ENCODE results near the gene KLHL21.

KLHL21 gene

DNA sequence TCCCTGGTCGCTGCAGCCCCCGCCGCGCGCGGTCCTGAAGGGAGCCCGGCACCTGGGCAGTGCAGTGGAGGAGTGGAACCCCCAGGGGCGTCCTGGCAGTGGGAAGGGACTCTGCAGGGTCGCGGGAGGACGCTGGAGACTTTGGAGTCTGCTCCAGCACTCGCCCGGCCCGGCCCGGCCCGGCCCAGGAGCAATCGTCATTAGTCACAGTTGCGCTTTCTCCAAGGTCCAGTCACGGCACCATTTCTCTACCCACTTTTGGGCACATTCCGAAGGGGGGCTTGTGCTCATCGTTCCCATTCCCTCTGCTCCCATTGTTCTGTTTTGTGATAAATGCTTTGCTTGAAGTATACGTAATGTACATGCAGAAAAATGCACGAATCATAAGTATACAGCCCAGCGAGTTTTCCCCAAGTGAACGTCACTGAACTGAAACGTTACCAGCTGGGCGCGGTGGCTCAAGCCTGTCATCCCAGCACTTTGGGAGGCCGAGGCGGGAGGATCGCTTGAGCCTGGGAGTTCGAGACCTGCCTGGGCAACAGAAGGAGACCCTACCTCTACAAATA, 23.0 kb upstream of the KLHL21 start:
- no peak for DNase-seq (ENCODE audit: low read depth in 3 of 3, low spot score in 1 of 3)

DNA sequence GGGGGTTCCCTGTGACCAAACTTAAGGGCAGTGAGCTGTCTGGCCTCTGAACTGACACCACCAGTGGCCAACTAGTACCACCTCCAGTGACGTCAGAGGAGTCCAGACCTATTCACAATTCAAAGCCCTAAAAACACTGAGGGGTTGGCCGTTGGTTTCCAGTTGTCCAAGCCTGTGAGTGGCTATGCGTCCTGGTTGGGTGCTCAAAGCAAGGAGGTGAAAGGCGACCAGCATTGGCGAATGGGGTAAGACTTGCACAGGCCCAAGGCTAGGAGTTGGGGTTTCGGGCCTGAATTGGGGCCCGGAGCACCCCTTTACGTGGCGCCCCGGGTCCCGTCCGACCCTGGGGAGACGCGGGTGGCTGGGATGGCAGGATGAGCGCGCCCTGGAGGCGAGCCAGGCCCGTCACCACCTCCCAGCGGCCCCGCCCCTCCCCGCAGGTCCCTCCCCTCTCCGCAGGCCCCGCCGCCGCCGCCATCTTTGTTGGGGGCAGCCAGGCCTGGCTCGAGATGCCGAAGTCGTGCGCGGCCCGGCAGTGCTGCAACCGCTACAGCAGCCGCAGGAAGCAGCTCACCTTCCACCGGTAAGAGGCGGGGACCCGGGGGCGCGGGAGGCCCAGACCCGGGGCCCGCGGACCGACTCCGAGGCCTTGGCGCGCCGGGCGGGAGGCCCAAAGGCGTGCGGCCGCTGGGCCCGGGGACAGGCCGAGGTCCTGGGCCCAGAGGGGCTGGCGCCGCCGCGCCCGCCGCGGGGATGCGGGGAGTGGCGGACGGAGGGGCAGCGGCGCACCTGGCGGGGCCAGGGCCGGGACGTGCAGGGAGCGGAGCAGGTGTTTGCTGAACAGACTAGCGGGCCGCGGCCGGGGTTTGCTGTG, 22.3 kb upstream of the KLHL21 start, which contains the start of gene THAP3:
Gene THAP3, plus strand, starts transcription at position 159 of the 874 bp plus-strand sequence. Its CDS starts 351 bp downstream, at position 510.
- DNase-seq (ENCODE audit: low read depth in 3 of 3, low spot score in 1 of 3), result peak; percentile 73 to 89 (median 81)

DNA sequence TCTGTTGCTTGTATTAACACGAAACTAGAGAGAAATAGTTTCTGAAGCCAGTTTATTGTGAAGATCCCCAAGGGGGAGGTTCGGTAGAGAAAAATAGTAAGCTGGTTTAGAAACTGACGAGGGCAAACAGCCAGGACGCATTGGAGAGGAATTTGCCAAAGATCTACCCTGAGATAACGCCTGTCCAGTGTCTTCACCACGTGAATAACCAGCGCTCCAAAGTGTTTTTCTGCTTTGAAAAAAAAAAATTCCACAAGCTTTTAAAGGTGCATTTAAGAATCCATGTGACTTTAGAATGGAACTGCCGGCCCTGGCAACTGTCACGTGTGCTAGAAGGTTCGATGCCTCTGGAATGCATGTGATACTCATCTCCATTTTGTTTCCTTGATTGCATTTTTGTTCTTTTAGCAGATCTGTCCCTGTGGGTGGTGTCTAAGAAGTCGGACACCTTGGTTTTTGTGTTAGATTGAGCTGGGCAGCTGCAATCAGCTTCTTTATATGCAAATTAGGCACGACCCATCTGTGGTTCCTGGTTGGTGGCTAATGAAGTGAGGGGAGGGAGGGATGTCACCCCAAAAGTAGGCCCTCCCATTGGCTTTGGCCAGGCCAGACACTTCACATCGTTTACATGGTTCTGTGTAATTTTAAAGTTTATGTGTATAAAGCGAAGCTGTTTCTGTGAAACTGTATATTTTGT, 20.7 kb upstream of the KLHL21 start:
- DNase-seq (ENCODE audit: low read depth in 3 of 3, low spot score in 1 of 3), result no peak

DNA sequence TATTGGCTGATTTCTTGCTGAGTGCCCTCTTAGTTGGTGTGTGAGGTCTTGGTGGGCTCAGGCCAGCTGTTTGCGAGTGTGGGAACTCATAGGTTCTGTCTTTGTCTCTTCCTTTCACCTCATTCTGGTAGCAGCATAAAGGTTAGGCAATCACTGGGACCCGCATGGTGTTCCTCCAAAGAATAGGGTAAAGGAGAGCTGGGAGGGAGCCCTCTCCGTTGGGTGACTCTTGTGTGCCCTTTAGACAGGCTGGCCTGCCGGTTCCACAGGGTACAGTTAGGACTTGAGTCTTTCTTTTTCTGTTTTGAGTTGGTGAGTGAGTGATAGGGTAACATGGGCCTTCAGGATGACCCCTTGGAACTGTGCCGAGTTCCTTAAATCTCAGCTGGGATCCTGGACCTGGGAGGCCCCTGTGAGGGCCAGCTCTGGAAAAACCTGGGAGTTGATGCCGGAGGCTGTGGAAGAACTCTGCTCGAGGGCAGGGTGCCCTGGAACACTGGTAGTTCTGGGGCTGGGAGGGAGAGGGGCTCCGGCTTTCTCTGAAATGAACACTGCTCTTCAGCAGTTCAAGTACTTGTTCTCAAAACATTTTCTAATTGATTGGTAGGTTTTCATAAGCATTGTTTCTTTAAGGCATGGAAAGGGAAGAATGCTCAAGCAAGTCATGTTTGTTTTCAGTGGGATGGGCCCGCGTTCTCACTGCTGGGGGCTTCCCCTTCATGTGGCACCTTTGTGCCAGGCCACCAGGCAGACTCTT, 19.9 kb upstream of the KLHL21 start:
- no peak for DNase-seq (ENCODE audit: low read depth in 3 of 3, low spot score in 1 of 3)

DNA sequence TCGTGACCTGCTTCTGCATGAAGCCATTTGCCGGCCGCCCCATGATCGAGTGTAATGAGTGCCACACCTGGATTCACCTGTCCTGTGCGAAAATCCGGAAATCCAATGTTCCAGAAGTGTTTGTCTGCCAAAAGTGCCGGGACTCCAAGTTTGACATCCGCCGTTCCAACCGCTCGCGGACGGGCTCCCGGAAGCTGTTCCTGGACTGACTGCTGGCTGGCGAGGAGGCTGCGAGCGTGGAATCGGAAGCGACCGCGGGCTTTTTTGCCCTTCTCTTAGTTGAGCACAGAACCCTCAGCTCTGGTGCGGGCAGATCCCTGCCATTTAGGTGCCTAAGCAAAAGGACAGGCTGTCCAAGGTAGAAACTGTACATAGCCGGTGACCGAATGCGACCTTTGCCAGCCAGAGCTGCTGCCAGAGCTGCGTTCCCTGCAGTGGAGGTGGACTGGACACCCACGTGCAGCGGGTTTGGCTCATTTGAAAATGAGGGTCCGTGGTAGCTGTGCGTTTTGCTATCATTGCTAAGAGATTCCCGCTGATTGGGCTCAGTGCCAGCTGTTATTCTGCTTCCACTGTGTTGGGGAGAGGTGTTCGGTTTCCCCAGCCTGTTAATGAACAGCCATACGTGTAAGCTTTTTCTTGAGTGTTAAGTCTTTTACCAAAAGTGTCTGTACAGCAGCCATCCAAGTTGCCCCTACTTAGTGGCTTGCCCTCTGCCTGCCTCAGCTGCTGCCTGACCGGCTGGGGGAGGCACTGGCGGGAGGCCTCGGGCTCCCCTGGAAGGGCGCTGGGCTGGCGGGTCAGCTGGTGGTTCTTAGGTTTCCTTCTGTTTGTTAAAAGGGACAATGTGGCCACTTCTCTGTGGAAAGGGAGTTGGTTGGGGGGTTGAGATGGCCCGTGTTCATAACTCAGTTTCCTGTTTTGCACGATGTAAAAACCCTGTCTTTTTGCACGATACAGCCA, 19.0 kb upstream of the KLHL21 start:
- DNase-seq (ENCODE audit: low read depth in 3 of 3, low spot score in 1 of 3), result no peak

DNA sequence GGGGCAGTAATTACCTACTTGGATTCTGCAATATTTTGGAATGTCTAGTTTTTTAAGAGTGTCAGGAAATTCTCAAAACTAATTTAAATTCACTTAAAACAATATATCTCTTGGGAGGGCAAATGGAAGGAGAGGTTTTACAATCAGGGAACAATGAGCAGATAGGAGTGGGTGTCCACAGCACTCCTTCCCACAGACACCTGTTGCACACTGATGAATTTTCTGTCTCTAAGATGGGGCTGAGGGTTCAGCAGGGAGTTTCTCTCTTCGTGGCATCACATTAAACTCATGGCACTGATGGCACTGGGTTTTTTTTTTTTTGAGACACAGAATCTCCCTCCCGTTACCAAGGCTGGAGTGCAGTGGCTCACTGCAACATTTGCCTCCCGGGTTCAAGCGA, 16.4 kb upstream of the KLHL21 start:
- no peak for DNase-seq (ENCODE audit: low read depth in 3 of 3, low spot score in 1 of 3)

DNA sequence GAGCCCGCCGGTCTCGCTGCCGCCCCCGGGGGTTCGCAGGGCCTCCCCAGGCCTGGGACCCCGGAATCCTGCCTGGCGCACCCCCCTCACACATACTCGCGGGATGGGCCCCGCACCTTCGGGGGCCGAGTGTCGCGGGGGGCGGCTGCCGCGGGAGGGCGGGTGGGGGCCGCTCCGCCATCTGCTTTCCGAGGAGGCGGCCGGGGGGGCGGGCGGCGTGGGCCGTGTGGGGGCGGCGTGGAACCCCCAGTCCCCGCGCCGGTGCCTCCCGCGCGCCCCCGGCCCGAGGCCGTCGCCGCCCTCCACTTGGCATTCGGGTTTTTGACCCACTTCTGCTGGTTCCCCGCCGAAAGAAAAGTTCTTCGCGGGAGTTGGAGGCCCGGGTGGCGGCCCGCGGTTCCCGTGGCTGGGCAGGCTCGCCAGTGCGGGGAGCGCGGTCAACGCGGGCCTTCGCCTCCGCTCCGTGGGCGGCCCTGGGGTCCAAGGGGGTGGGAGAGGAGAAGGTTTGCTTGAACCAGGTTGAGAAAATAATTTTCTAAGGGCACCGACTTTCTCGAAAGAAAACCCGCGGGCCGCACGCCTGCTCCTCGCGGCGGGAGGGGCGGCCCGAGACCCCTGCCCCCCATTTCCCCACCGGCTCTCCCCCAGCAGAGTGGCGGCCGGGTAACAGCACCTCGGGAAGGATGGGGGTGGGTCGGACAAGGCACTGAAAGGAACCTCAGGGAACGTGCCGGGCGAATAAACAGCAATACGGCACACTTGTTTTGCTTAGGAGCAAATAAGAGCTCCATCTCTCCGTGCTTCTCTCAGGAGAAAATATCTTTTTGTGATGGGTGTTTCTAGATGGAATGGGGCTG, 12.5 kb upstream of the KLHL21 start:
- no peak for DNase-seq (ENCODE audit: low read depth in 3 of 3, low spot score in 1 of 3)

DNA sequence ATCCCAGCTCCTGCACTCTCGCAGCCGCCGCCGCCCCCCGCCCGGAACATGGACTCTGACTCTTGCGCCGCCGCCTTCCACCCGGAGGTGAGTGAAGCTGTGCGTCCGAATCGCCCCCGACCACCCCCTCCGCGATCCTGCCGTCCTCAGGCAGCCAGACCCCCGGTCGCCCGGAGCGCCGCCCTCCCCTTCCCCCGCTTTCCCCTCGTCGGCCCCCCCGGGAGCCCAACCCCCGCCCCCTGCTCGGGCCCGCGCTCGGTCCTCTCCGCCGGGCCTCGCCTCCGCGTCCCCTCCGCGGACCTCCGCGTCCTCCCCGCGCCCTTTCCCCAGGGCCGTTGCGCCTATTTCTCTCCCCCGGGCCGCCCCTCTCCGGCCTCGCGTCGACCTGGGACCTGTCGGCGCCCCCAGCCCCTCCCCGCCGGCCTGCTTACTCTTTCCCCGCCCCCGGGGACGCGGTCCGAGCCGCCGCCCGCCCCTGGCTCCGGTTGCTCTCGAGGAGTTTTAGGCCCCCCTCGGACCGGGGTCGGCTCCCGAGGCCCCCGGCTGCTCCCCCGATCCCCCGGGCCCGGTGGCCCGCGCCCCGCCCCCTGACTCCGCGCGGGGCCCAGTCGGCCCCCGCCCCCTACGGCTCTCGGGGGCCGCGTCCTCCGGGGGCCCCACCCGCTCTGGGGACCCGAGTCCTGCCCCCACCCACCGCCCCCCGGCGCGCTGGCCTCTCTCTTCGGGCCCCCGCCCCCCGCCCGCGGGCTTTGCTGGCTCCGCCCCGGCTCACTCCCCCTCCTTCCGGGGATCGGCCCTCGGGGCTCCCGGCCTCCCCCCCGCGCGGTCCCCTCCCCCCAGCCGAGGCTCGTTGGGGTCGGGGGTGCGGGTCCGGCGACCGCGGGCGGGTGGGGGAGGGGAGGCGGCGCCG, 11.6 kb upstream of the KLHL21 start:
- peak in 1 of 3 donors; percentile 59 for DNase-seq (ENCODE audit: low read depth in 3 of 3, low spot score in 1 of 3)

DNA sequence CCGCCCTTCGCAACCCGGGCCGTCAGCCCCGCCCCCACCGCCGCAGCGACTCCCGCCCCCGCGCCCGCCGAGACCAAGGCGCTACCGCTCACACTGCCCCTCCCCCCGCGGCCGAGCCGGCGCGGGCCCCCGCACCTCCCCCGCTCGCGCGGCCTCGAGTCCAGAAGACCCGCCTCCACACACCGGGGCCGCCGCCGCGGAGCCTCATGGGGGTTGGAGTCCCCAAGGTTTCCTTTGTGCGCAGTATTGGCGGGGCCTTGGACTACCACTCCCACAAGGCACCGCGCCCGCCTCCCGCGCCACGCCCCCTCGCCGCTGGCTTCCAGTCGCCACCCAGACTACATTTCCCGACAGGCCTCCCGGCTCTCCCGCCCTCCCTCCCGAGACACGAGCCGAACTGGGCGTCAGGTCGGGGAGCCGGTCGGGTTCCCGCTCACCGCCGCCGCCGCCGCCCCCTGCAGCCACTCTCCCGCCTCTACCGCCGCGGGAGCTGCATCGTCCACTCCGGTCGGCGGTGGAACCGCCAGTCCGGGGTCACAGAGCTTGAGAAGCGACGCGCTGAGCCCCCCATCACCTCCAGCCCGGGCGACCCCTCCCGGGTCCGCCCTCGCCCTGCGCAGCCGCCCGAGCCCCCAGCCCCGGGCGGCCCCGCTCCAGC, 10.8 kb upstream of the KLHL21 start, which contains the start of gene PHF13:
Gene PHF13, plus strand, starts transcription at position 371 of the 658 bp plus-strand sequence. CDS start 336 bp downstream, outside the sequence.
- DNase-seq (ENCODE audit: low read depth in 3 of 3, low spot score in 1 of 3), result peak; percentile 99

DNA sequence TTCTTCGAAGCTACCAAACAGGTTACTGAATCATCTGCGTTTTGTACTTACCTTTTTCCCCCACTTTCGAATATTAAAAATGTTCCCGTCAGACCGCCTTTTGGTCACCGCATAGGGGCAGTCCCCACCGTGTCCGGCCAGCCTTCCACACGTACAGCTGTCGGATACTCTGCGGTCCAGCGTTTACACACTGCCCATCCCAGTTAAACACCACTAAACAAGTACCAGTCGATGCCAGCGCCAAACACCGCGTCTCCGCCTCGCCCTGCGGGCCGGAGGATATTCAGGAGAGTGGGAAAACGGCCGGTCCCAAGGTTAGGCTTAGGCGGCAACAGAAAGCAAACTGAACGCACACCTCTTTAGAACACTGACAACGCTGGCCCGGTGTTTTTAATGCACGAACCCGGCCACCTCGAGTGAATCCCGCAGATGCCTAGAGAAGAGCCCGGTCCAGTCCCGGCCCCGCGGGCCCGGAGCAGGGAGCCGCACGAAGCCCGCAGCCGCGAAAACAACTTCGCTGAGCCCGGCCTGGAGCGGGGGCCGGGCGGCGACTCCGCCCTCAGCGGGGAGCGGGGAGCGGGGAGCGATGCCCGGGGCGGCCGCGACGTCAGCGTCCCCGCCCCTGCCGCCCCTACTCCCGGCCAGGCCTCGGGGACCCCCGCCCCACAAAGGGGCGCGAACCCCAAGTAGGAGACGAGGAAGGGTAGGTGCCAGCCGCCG, 10.1 kb upstream of the KLHL21 start:
- DNase-seq (ENCODE audit: low read depth in 3 of 3, low spot score in 1 of 3), result no peak

DNA sequence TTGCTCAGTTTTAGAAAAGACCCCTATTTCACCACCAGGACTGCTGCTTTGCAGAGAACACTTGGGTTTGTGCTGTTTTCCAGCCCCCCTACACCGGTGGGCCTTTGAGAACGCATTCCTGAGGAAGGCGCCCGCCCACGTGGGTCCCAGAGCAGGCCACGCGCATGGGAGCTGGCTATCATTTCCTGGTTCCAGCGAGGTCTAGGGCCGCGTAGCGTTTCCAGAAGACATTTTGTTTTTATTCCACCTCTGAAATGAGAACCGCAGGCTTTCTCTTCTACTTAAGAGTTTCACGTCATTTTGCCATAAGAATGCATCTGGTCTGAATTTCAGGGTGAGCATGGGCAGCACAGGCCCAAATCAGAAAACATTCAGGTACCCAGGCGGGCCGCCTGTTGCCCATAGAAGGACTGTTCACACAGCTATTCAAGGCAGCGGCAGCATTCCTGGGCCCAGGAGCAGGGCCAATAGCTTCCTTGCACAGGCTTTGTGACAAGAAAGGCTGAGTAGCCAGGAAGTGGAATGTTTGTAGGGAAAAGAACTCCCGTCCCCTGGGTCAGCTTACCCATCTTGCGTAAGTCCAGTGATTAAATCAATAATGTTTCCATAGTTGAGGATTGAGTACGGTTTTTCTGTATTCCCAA, 1.4 kb upstream of the KLHL21 start:
- no peak for DNase-seq (ENCODE audit: low read depth in 3 of 3, low spot score in 1 of 3)

DNA sequence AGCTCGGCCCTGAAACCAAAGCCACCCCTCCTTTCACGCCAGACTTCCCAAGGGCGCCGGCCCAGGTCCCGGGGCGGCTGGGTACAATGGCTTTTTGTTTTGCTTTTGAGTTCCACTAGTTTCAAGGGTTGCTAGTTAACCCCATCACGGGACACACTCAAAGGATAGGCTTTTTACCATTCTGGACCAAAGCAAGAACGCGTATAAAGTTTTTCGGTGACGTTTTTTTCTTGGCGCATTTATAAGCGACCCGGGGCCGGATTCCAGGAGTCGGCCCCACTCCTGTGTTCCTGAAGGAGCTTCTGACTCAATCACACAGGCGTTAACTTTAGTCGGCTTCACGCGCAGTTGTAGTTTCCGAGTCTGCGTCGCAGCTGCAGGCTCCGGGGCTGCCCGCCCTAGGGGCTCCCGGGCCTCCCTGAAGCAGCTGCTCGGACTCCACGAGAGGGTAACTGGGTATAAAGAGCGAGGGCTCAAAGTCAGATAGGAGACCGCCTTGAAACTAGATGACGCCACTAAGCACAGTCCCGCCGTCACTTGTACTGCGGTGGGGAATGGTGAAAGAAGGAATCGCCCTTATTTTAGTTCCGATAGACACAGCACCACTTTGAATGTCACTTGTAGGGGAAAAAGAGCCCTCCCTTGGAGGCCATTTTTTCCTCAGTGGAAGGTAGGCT, 707 bp upstream of the KLHL21 start:
- DNase-seq (ENCODE audit: low read depth in 3 of 3, low spot score in 1 of 3), result peak in 1 of 3 donors; percentile 33

DNA sequence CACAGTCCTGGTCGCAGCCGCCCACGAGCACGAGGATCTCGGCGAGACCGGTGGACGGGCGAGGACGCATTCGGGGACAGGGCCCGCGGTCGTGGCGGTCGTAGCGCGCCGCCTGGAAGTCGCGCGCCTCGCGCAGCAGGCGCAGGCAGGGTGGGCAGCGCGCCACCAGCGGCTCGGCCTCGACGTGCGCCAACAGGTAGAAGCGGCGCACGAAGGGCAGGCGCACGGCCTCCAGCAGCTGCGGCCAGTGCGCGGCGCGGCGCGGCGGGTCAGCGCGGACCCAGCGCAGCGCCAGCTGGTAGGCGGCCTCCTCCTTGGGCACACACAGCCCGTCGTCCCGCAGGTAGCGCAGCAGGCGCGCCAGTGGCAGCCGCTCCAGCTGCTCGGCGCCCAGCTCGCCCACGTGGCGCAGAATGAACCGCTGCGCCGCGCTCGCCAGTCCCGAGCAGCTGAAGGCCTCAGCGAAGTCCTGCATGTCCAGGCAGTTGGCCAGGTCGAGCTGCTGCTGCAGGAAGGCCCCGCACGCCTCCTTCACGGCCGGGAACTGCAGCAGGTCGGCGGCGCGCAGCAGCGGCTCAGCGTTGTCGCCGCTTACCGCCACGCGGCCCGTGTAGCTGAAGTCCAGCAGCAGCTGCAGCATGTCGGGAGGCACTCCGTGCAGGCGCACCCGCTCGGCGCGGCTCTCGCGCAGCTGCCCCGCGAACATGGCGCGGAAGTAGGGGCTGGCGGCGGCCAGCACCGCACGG, 573 bp downstream of the KLHL21 start:
- no peak for DNase-seq (ENCODE audit: low read depth in 3 of 3, low spot score in 1 of 3)

DNA sequence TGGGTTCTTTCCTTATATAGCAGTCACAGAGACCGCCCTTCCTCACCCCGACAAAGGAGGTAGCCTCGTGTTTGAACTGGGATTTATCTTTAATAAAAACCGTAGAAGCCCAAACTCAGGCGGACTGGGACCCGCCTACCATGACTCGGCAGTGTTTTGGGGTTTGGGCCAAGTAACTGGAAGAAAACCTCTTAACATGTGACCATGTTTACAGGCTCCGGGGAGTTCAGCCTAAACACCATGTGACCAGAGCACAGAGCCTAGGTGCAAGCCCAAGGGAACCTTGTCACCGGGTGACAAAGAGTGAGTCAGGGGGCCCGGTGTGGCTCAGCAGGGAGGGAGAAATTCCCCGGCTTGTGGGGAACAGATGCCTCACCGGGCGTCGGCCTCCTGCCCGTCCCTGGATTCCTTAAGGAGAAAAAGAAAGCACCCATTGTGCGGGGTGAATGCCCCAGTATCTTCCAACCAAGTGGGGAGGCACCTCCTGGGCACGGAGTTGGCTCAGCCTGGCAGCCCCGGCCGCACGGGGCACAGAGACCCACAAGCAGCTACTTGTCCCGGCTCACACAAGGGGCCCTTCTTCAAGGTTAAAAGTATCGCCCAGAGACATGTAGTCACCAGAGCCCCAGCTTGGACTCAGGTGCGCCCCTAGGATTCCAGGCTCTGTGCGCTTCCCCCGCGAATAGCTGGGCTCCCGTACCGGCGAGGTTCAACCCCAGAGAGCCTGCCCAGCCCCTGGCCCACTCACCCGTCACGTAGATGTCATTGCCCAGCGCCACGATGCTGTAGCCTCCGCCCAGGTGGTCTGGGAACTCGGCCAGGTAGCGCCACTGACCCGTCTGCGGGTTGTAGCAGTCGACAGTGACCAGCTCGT, 1.4 kb downstream of the KLHL21 start:
- DNase-seq (ENCODE audit: low read depth in 3 of 3, low spot score in 1 of 3), result peak; percentile 52 to 64 (median 57)
